Left ventricle myocardium inferior (tissue), 1 donor: Measurements from ENCODE around the gene TYK2. TPM values are rescaled to one million over a fixed set of nuclear protein-coding genes. Genes with fewer than 3 reads are reported as not detected.
"Not testable (repeated sequence)": the region's sequence is repeated elsewhere in the genome, so short reads cannot be mapped to it uniquely, and the experiment has no call there.

Source experiments
- DNase-seq: peaks from one replicate; pipeline ENCODE4 v3.0.0-alpha.2; 2020
- H3K27ac ChIP-seq: fragments of 200-600 bp; replicated peaks from 2 replicates; pipeline ENCODE4 v1.8.0; 2021
- H3K27me3 ChIP-seq: fragments of 200-600 bp; 2 replicates; pipeline ENCODE4 v1.8.0; 2021; ENCODE audit warnings: low read depth
- H3K36me3 ChIP-seq: fragments of 200-600 bp; 2 replicates; pipeline ENCODE4 v1.8.0; 2021
- H3K4me1 ChIP-seq: fragments of 200-600 bp; 2 replicates; pipeline ENCODE4 v1.8.0; 2021
- H3K4me3 ChIP-seq: fragments of 200-600 bp; 2 replicates; pipeline ENCODE4 v1.8.0; 2021; ENCODE audit warnings: mild to moderate bottlenecking, moderate library complexity
- H3K9me3 ChIP-seq: fragments of 200-600 bp; replicated peaks from 2 replicates; pipeline ENCODE4 v1.8.0; 2021
- intact Hi-C: fragments of 100-400 bp; cut with micrococcal nuclease; formaldehyde crosslinking; loops from one replicate; pipeline ENCODE4 v1.11.0; 2022
- total RNA-seq: library from RNA; stranded (reverse); fragmentation: NEBNext Ultra II Directional; extraction: Animal tissue kit (Norgen Biotek cat#: 25700); gene quantifications from one replicate; pipeline ENCODE4 v1.2.1, GENCODE V29; 2021
- TF ChIP-seq, protein P1 (sequence below): fragments of 200-600 bp; IDR thresholded peaks from 2 replicates; pipeline ENCODE4 v1.8.0; 2021; ENCODE audit warnings: antibody characterized with exemption, mild to moderate bottlenecking, borderline replicate concordance
- donor health status: DM: no; HTN: yes; CAD: no; lungs with severe emphysema.

TYK2 gene
- total RNA-seq, 1 donor from 2014 or later = 55.1 TPM

DNA sequence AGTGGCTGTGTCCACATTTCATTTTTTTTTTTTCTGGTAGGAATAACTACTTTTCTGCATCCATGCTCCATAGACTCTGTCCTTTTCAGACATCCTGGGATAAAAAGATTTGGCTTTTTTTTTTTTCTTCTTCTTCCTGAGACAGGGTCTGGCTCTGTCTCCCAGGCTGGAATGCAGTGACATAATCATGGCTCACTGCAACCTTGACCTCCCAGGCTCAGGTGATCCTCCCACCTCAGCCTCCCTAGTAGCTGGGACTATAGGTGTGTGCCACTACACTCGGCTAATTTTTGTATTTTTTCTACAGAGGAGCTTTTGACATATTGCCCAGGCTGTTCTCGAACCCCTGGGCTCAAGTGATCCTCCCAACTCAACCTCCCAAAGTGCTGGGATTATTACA lies 36.9 kb downstream of the TYK2 start:
- intact Hi-C loops = no loop called here
- Histone ChIP-seq H3K4me3 (no peak overlapping the region), H3K36me3 (no peaks in the 10 kb centered on the region), H3K4me1 (peaks cover 7% of the 10 kb centered on the region), H3K27ac (no peak overlapping the region), H3K9me3 (no peaks in the 10 kb centered on the region), H3K27me3 (no peaks in the 10 kb centered on the region)
- TF ChIP-seq, protein P1, sequence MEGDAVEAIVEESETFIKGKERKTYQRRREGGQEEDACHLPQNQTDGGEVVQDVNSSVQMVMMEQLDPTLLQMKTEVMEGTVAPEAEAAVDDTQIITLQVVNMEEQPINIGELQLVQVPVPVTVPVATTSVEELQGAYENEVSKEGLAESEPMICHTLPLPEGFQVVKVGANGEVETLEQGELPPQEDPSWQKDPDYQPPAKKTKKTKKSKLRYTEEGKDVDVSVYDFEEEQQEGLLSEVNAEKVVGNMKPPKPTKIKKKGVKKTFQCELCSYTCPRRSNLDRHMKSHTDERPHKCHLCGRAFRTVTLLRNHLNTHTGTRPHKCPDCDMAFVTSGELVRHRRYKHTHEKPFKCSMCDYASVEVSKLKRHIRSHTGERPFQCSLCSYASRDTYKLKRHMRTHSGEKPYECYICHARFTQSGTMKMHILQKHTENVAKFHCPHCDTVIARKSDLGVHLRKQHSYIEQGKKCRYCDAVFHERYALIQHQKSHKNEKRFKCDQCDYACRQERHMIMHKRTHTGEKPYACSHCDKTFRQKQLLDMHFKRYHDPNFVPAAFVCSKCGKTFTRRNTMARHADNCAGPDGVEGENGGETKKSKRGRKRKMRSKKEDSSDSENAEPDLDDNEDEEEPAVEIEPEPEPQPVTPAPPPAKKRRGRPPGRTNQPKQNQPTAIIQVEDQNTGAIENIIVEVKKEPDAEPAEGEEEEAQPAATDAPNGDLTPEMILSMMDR = no peak
- DNase-seq = no peak

- H3K4me1 ChIP-seq = peaks cover 16% of the 10 kb centered on the region
- no peak overlapping the region for H3K27ac ChIP-seq
- TF ChIP-seq, protein P1 = no peak
- DNase-seq = no peak
- intact Hi-C loops = loop anchor here (10.0 kb wide), 1 partner anchor 65 kb away; the partner anchor contains the start of gene ICAM1
- H3K36me3 ChIP-seq = no peaks in the 10 kb centered on the region
- no peak overlapping the region for H3K4me3 ChIP-seq
- no peaks in the 10 kb centered on the region for H3K9me3 ChIP-seq
- no peaks in the 10 kb centered on the region for H3K27me3 ChIP-seq
Measured at GRCh38 chr19:10339977-10340376, 40.4 kb downstream of the TYK2 start.

DNA sequence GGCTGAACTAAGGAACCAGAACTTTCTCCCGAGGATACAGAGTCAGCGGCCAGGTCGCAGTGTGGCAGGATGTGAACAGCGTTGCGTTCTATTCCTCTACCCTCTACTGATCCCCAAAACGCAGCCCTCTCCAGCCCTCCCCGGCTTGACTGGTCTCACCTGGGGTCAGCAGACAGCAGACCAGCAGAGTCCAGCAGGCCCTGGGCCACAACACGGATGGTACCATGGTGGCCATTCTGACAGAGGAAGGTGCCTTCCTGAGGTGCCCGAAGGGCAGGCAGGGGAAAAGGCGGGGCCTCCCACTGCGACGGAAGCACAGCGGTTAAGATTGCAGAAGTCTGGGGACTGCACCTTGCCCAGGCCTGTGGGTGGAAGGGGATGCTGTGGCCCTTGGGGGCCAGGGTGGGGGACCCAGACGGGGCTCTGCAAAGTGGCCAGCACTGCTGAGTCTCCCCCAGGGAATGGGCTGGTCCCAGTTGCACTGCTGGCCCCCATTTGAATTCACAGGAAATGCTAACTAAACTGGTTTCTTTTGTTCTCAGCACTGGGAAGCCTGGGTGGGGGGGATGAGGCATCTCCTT lies 40.9 kb downstream of the TYK2 start, which contains the start of gene ICAM3:
Gene ICAM3 (minus strand): TSS at position 245 of the 581 bp plus-strand sequence. CDS start 10 bp downstream, at position 235.
- intact Hi-C loops = loop anchor here (10.0 kb wide), 1 partner anchor 65 kb away; the partner anchor contains the start of gene ICAM1
- TF ChIP-seq, protein P1 = no peak
- Histone ChIP-seq H3K4me3 (no peak within 1 kb of the TSS), H3K27me3 (no peaks in the 10 kb centered on the region), H3K4me1 (peaks cover 20% of the 10 kb centered on the region), H3K36me3 (no peaks in the 10 kb centered on the region), H3K27ac (no peak within 1 kb of the TSS), H3K9me3 (no peaks in the 10 kb centered on the region)
- peak; percentile 32 for DNase-seq

- H3K4me3 ChIP-seq = no peak overlapping the region
- H3K27ac ChIP-seq = no peak overlapping the region
- no peaks in the 10 kb centered on the region for H3K27me3 ChIP-seq
- TF ChIP-seq, protein P1 = no peak
- intact Hi-C loops = loop anchor here (10.0 kb wide), 1 partner anchor 64 kb away; the partner anchor contains the start of gene ICAM1
- peaks cover 26% of the 10 kb centered on the region for H3K4me1 ChIP-seq
- H3K36me3 ChIP-seq = no peaks in the 10 kb centered on the region
- no peak for DNase-seq
- H3K9me3 ChIP-seq = no peaks in the 10 kb centered on the region
Measured at GRCh38 chr19:10338940-10339339, 41.4 kb downstream of the TYK2 start.

DNA sequence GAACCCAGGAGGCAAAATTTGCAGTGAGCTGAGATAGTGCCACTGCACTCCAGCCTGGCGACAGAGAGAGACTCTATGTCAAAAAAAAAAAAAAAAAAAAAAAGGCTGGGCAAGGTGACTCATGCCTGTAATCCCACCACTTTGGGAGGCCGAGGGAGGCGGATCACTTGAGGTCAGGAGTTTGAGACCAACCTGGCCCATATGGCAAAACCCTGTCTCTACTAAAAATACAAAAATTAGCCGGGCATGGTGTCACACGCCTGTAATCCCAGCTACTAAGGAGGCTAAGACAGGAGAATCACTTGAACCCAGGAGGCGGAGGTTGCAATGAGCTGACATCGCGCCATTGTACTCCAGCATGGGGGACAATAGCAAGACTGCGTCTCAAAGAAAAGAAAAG lies 43.6 kb downstream of the TYK2 start:
- intact Hi-C loops = loop anchor here (10.0 kb wide), 1 partner anchor 62 kb away; the partner anchor contains the start of gene ICAM1
- not testable (repeated sequence) for H3K4me3 ChIP-seq, H3K36me3 ChIP-seq, H3K27ac ChIP-seq, DNase-seq, H3K27me3 ChIP-seq, H3K9me3 ChIP-seq
- peaks cover 40% of the 10 kb centered on the region for H3K4me1 ChIP-seq

- H3K9me3 ChIP-seq = no peaks in the 10 kb centered on the region
- intact Hi-C loops = loop anchor here (10.0 kb wide), 1 partner anchor 61 kb away; the partner anchor contains the start of gene ICAM1
- DNase-seq = no peak
- H3K4me1 ChIP-seq = peaks cover 42% of the 10 kb centered on the region
- peak overlapping the region; percentile 82 for H3K4me3 ChIP-seq
- peak overlapping the region; percentile 90 for H3K27ac ChIP-seq
- peaks cover 2% of the 10 kb centered on the region for H3K36me3 ChIP-seq
- H3K27me3 ChIP-seq = no peaks in the 10 kb centered on the region
- TF ChIP-seq, protein P1 = no peak
Measured at GRCh38 chr19:10335352-10335985, 44.9 kb downstream of the TYK2 start.
